ENCODE measurements around the gene PSG4. TPM values are rescaled to one million over a fixed set of nuclear protein-coding genes. Genes with fewer than 3 reads are reported as not detected.
"Not testable (repeated sequence)": the region's sequence is repeated elsewhere in the genome, so short reads cannot be mapped to it uniquely, and the experiment has no call there.

The PSG4 gene
- total and polyA plus RNA-seq, 9 donors = 0.16 to 2.5 (median 1.1) TPM

DNA sequence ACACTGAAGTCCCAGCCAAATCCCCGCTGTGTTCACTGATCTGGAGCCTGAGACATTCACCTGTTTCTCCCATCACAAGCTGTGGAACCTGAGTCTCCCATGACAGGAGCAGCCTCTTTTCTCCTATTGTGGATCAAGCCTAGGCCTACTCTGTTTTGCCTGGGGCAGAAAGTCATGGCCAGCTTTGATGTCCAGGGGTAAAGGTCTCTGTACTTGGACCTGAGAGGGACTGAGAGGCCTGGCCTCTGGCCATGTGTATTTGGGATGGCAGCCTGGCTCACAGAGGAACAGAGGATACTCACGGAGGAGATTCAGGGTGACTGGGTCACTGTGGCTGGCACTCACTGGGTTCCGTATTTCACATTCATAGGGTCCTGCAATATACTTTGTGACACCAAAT lies 26.9 kb downstream of the PSG4 start:
- WGBS (ENCODE audit: insufficient coverage) = 88% methylated on average over 1 of the region's 3 CpGs
- not testable (repeated sequence) for H3K9me3 ChIP-seq (replicated peaks; ENCODE audit: control insufficient read depth, low read depth, low read length); H3K27me3 ChIP-seq (ENCODE audit: control insufficient read depth, insufficient read depth, low read length); H3K36me3 ChIP-seq (ENCODE audit: control insufficient read depth, insufficient read depth, low read length); H3K27ac ChIP-seq (ENCODE audit: low read length); H3K4me1 ChIP-seq (ENCODE audit: control insufficient read depth, insufficient read depth, low read length); DNase-seq; H3K4me3 ChIP-seq (ENCODE audit: low read length)

DNA sequence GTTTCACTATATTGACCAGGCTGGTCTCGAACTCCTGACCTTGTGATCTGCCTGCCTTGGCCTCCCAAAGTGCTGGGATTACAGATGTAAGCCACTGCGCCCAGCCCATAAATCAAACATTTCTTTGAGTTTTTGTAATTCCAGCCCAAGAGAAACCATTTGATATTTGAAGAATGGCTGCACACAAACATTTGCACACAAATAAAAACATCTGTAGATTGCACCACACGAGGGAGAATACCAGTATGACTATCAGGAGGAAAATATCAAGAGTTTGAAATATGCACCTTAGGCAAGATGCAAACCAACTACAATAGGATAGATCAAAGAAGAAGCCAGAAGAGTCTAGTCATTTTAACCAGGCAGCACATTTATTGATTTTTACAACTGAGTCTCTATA lies 39.5 kb downstream of the PSG4 start:
- H3K27ac ChIP-seq (ENCODE audit: low read length); H3K9me3 ChIP-seq (replicated peaks; ENCODE audit: control insufficient read depth, low read depth, low read length); H3K4me3 ChIP-seq (ENCODE audit: low read length); DNase-seq; H3K4me1 ChIP-seq (ENCODE audit: control insufficient read depth, insufficient read depth, low read length); H3K27me3 ChIP-seq (ENCODE audit: control insufficient read depth, insufficient read depth, low read length); H3K36me3 ChIP-seq (ENCODE audit: control insufficient read depth, insufficient read depth, low read length): not testable (repeated sequence)
- 56% methylated on average over 1 of the region's 3 CpGs for WGBS (ENCODE audit: insufficient coverage)

DNA sequence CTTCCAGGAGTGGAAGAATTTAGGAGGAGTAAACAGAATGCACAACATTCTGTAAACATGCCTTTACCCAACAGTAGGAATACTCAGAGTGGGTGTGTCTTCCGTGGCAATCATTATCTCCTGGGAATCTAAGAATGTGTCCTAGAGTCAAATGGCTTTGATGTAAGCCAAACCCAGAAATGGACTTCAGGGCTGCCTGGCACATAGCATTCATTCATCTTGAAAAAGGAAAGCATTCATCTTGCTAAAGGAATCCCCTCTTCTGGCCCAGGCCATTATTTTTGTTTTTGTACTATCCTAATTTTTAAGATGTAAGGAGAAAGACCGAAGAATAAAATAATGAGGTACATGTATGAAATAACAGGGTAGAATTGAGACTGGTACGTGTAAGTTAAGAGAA lies 42.3 kb downstream of the PSG4 start:
- DNase-seq; H3K27me3 ChIP-seq (ENCODE audit: control insufficient read depth, insufficient read depth, low read length); H3K4me1 ChIP-seq (ENCODE audit: control insufficient read depth, insufficient read depth, low read length); H3K9me3 ChIP-seq (replicated peaks; ENCODE audit: control insufficient read depth, low read depth, low read length); H3K36me3 ChIP-seq (ENCODE audit: control insufficient read depth, insufficient read depth, low read length); H3K4me3 ChIP-seq (ENCODE audit: low read length); H3K27ac ChIP-seq (ENCODE audit: low read length): not testable (repeated sequence)
- WGBS (ENCODE audit: insufficient coverage) = no CpG with 5 or more reads among the region's 3 CpGs

DNA sequence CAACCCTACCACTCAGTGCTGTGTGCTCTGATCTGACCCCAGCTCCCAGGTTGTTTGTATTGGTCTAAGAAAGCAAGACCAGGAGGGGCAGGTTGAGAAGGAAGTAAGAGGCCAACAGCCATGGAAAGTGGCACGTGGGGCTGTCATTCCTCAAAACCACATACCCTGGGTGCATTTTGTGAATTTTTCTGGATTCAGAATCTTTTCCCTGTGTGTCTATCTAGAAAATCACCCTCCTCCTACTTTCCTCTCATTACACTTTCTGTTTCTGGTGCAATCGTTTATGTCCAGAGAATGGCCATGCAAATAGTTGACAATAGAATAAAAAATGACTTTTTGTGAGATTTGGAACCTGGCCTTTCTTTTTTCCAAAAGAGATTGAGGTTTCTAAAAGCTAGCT lies 43.2 kb downstream of the PSG4 start:
- H3K4me3 ChIP-seq (ENCODE audit: low read length); DNase-seq; H3K27me3 ChIP-seq (ENCODE audit: control insufficient read depth, insufficient read depth, low read length); H3K27ac ChIP-seq (ENCODE audit: low read length); H3K4me1 ChIP-seq (ENCODE audit: control insufficient read depth, insufficient read depth, low read length); H3K36me3 ChIP-seq (ENCODE audit: control insufficient read depth, insufficient read depth, low read length); H3K9me3 ChIP-seq (replicated peaks; ENCODE audit: control insufficient read depth, low read depth, low read length): not testable (repeated sequence)
- 100% methylated on average over 1 of the region's 2 CpGs for WGBS (ENCODE audit: insufficient coverage)

DNA sequence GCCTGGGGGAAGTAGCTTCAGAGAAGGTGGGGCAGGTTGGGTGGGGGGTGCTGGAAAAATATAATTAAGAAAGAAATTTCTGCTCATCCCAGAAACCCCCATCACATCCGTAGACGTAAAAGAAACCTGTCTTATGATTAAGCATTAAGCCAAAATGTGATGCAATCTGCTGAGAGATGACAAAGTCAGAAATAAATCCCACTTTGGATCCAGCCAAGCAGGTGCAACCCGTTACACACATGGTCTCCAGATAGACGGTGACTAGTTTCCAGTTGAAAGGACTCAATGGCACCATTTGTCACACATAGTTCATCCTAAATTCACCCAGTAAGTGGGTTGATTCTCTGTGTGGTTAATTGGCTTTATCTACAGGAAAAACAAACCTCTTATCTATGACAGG lies 53.2 kb downstream of the PSG4 start:
- Histone ChIP-seq H3K4me1 (ENCODE audit: control insufficient read depth, insufficient read depth, low read length) (no peaks in the 10 kb centered on the region), H3K9me3 (replicated peaks; ENCODE audit: control insufficient read depth, low read depth, low read length) (no peaks in the 10 kb centered on the region), H3K4me3 (ENCODE audit: low read length) (no peak overlapping the region), H3K27ac (ENCODE audit: low read length) (no peak overlapping the region), H3K27me3 (ENCODE audit: control insufficient read depth, insufficient read depth, low read length) (no peaks in the 10 kb centered on the region), H3K36me3 (ENCODE audit: control insufficient read depth, insufficient read depth, low read length) (no peaks in the 10 kb centered on the region)
- no CpG with 5 or more reads among the region's 4 CpGs for WGBS (ENCODE audit: insufficient coverage)
- DNase-seq = no peak

DNA sequence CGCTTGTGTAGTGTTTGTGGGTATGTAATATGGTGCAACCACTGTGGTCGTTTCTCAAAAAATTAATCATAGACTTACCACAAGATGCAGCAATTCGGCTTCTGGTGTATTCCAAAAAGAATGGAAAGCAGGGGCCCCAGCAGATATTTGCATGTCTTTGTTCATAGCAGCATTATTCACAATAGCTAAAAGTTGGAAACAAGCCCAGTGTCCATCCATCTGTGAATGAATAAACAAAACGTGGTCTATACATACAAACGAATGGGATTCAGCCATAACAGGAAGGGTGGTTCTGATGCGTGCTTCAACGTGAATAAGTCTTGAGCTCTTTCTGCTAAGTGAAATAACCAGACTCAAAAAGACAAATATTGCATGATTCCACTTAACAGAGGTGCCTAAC lies 55.6 kb downstream of the PSG4 start:
- not testable (repeated sequence) for H3K4me3 ChIP-seq (ENCODE audit: low read length); H3K27me3 ChIP-seq (ENCODE audit: control insufficient read depth, insufficient read depth, low read length); H3K36me3 ChIP-seq (ENCODE audit: control insufficient read depth, insufficient read depth, low read length); H3K9me3 ChIP-seq (replicated peaks; ENCODE audit: control insufficient read depth, low read depth, low read length); DNase-seq; H3K27ac ChIP-seq (ENCODE audit: low read length); H3K4me1 ChIP-seq (ENCODE audit: control insufficient read depth, insufficient read depth, low read length)
- 94% methylated on average over 4 of the region's 7 CpGs for WGBS (ENCODE audit: insufficient coverage)

DNA sequence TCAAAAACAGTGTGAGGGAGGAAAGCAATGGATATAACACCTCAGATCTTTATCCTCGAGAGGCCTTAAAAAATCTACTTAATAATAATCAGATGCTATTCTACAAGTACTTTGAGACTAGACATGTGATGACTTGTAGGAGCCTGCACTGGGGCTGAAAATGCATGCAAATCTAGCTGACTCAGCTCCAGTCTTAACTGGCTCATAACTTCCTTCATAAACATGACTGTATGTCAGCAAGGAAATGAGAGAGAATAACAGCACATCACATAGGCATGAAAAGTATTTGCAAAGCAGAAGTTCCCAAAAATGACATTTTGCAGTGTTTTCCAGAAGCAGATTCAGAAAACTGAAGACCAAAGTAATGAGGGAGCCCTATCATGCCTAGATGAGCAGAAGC lies 57.2 kb downstream of the PSG4 start:
- H3K27me3 ChIP-seq (ENCODE audit: control insufficient read depth, insufficient read depth, low read length) = no peaks in the 10 kb centered on the region
- DNase-seq = no peak
- H3K4me3 ChIP-seq (ENCODE audit: low read length) = no peak overlapping the region
- H3K27ac ChIP-seq (ENCODE audit: low read length) = no peak overlapping the region
- no peaks in the 10 kb centered on the region for H3K36me3 ChIP-seq (ENCODE audit: control insufficient read depth, insufficient read depth, low read length)
- H3K4me1 ChIP-seq (ENCODE audit: control insufficient read depth, insufficient read depth, low read length) = no peaks in the 10 kb centered on the region
- no peaks in the 10 kb centered on the region for H3K9me3 ChIP-seq (replicated peaks; ENCODE audit: control insufficient read depth, low read depth, low read length)
- WGBS (ENCODE audit: insufficient coverage) = no CpG with 5 or more reads among the region's 1 CpG

Other genes with a start within 250 kb of the PSG4 start
- gene PSG11, start 179.2 kb downstream of the PSG4 start, total RNA-seq = 0.75 TPM
- under 1 TPM; 0.25 to 0.95 (median 0.57) TPM for gene PSG11, start 179.2 kb downstream of the PSG4 start, polyA plus RNA-seq (ENCODE audit: insufficient read depth in 1 of 8, insufficient read length in 8 of 8, low replicate concordance in 1 of 8)
- gene PSG2, start 122.9 kb downstream of the PSG4 start, total RNA-seq = 0.62 TPM
- gene PSG2, start 122.9 kb downstream of the PSG4 start, polyA plus RNA-seq (ENCODE audit: insufficient read depth in 1 of 8, insufficient read length in 8 of 8, low replicate concordance in 1 of 8) = 1 to 10 TPM in 1 of 8 donors, under 1 TPM in 7; 0.15 to 1.4 (median 0.34) TPM
- 0.80 TPM for gene PSG5, start 19.1 kb downstream of the PSG4 start, total RNA-seq
- under 1 TPM; 0.22 to 0.80 (median 0.38) TPM for gene PSG5, start 19.1 kb downstream of the PSG4 start, polyA plus RNA-seq (ENCODE audit: insufficient read depth in 1 of 8, insufficient read length in 8 of 8, low replicate concordance in 1 of 8)
- 0.62 TPM for gene PSG9, start 63.9 kb upstream of the PSG4 start, total RNA-seq
- gene PSG9, start 63.9 kb upstream of the PSG4 start, polyA plus RNA-seq (ENCODE audit: insufficient read depth in 1 of 8, insufficient read length in 8 of 8, low replicate concordance in 1 of 8) = under 1 TPM in 6 of 8 donors, not detected in 2; 0.15 to 0.76 (median 0.25) TPM
- gene CD177, start 148.0 kb upstream of the PSG4 start, total RNA-seq = 0.09 TPM
- under 1 TPM; 0.11 to 0.43 (median 0.32) TPM for gene CD177, start 148.0 kb upstream of the PSG4 start, polyA plus RNA-seq (ENCODE audit: insufficient read depth in 1 of 8, insufficient read length in 8 of 8, low replicate concordance in 1 of 8)
- gene TEX101, start 209.3 kb upstream of the PSG4 start, total RNA-seq = not detected
- under 1 TPM in 1 of 8 donors, not detected in 7; 0.17 TPM for gene TEX101, start 209.3 kb upstream of the PSG4 start, polyA plus RNA-seq (ENCODE audit: insufficient read depth in 1 of 8, insufficient read length in 8 of 8, low replicate concordance in 1 of 8)

All from muscle of leg (tissue), 11 donors.